ENCODE data around the gene SELENOO.
A peak's percentile ranks its signal among the peaks of the same experiment; 100 is the strongest.
"Not testable (repeated sequence)": the region's sequence is repeated elsewhere in the genome, so short reads cannot be mapped to it uniquely, and the experiment has no call there.

Gene SELENOO

DNA sequence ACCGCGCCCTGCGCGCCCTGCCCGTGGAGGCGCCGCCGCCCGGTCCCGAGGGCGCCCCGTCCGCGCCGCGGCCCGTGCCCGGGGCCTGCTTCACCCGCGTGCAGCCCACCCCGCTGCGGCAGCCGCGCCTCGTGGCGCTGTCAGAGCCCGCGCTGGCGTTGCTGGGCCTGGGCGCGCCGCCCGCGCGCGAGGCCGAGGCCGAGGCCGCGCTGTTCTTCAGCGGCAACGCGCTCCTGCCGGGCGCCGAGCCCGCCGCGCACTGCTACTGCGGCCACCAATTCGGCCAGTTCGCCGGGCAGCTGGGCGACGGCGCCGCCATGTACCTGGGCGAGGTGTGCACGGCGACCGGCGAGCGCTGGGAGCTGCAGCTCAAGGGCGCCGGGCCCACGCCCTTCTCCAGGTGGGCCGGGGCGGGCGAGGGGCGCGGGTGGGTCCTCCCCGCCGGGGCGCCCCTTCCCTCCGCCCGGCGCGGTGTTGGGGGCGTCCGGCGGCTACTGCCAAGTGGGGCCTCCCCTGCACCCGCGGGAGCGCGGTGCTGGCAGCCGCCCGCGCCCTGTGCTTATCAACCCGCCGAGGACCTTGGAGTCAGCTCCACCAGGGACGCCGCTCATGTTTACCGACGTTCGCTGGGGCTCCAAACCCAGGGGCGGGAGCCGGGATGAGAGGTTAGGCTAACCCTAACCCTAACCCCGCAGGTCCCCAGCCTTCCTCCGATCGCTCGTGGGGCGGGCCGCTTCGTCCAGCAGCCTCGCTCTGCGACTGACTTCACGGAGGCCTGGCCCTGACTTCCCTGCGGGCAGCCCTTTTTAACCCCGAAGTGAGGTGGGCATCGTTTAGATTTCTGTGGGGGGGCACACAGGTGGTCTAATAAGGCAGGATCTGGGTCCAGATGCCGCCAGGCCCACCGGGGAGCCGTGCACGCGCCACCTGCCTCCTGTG is 649 bp downstream of the SELENOO start:
- no peak for DNase-seq

DNA sequence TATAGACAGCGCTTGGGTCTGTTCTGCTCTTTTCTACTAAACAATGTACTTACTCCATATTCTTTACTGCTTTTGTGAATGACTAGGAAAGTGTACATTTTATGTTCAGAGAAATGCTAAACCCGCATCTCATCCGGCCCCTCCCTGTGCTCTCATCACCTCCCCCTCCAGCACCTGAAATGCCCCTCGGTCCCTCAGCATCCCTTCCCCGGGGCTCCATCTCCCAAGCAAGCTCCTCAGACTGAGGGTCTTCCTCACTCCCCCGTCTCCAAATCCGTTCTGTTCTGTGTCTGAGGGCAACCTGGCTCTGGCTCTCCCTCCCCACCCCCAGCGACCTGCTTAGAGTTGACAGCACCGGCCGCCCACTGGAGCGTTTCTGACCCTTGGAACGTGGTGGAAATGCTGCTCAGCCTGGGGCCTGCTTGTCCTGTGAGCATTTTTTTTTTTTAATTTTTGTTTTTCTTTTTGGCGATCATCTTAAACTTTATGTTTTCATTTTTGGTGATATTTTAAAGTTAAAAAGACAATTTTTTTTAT is 1.4 kb downstream of the SELENOO start:
- no peak for DNase-seq

DNA sequence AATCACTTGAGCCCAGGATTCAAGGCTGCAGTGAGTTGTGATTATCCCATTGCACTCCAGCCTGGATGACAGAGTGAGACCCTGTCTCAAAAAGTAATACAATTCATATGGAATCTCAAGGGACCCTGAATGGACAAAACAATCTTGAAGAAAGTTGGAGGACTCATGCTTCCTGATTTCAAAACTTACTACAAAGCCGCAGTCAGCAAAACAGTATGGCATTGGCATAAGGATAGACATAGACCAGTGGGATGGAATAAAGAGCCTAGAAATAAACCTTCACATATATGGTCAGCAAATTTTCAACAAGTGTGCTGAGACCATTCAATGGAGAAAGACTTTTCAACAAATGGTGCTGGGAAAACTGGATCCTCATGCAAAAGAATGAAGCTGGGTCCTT is 2.5 kb downstream of the SELENOO start:
- DNase-seq, result no peak

DNA sequence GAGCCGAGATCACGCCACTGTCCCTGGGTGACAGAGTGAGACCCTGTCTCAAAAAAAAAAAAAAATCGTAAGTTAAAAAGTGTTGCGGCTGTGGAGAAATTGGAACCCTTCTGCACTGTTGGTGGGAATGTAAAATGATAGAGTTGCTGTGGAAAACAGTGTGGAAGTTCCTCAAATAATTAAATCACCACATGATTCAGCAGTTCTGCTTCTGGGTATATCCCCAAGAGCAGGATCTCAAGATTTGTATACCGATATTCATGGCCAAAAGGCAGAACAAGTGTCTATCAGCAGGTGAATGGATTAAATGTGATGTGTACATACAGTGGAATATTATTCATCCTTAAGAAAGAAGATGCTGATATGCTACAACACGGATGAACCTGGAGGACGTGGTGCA is 3.8 kb downstream of the SELENOO start:
- DNase-seq, result no peak

DNA sequence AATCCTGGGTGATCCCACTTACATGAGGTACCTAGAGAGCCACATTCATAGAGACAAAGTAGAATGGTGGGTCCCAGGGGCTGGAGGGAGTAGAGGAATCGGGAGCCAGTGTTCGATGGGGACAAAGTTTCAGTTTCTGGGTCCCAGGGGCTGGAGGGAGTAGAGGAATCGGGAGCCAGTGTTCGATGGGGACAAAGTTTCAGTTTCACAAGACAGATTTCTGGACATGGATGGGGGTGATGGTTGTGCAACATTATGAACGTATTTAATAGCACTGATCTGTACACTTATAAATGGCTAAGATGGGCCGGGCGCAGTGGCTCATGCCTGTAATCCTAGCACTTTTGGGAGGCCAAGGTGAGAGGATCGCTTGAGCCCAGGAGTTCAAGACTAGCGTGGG is 4.2 kb downstream of the SELENOO start:
- DNase-seq, result not testable (repeated sequence)

DNA sequence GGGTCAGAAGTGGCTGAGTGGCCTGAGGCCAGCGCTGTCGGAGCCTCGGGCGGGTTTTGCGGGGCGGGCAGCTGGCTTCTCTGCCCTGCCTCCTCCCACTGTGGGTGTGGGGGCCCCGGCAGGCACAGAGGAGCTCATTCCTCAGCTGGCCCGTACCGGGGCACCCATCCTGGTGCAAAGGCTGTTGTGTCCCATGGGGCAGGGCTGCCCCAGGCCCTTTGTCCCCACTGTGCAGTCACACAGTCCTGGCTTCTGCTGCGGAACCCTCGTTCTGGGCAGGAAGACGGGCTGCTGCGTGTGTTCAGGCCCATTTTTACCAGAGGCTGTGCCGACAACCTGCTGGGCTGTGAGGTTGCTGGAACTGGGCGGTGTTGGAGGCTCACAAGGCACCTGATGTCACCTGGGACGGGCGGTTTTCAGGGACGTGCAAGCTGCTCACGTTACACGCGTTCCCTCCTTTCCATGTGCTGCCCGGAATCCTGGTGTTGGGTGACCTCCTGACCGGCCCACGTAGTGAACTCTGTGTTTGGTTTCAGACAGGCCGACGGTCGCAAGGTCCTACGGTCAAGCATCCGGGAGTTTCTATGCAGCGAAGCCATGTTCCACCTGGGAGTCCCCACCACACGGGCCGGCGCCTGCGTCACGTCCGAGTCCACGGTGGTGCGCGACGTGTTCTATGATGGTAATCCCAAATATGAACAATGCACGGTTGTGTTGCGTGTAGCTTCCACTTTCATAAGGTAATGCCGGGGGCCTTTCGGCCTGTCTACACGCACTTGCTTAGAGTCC is 5.2 kb downstream of the SELENOO start:
- no peak for DNase-seq

DNA sequence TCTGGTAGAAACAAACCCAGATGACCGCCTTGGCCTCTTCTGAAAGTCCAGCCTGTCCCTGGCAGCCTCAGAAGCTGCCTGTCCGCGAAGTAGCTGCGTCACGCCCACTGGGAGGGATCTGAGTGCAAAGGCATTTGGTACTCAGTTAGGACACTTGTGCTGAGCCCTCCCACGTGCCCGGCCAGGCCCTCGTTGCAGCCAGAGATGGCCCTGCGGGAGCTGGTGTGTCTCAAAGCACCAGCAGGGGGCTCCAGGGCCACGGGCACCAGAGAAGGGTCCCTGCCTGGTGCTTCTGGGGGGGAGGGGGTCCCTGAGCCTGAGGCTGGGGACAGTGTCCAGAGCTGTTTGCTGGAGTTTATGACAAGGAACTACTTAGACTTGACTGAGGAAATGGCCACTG is 5.8 kb downstream of the SELENOO start:
- no peak for DNase-seq

DNA sequence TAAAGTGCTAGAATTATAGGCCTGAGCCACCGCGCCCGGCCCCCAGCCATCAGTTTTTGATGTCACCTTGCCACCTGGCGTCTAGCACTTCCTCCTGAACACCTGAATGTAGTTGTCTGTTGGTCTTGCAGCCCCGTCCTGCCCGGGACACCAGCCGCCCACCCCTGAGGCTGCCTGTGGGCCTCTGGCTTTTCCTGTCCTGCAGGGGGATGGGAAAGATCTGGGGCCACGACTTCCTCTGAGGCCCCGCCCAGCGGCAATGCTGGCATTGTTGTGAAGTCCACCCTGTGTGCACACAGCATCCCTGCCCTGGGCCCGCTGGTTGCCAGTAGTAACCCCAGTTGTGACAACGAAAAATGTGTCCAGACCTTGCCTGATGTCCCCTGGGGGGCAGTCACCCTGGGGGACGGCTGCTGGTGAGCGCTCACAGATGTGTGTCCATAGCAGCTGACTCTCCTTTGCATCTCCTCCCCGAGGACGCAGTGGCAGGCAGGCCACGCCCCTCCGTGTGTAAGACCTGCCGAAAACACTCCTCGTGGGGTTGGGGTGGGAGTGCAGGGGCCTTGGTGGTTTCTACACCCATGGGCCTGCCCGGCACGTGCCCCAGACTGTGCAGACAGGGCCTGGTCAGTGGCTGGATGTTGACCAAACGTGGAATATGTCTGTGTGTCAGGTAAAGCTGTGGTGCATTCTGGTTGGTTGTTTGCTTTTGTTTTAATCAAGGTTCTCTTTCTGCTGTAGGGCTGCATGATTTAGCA is 6.8 kb downstream of the SELENOO start:
- no peak for DNase-seq

DNA sequence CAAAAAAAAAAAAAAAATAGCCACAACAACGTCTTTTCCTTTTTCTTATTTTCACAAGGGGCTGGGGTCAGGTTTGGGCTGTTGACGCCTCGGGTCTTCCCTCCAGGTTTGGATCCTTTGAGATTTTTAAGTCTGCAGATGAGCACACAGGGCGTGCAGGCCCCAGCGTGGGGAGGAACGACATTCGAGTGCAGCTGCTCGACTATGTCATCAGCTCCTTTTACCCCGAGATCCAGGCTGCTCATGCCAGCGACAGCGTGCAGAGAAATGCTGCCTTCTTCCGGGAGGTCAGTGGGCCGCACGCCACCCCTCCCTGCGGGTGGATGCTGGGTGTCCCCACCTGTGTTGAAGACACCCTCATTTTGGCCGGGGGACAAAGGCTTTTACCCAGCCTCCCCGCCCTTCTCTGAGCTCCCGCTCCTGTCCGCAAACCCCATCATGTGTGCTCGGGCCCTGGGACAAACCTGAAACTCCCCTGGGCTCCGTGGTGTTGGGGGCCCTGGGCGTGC is 7.7 kb downstream of the SELENOO start:
- no peak for DNase-seq

DNA sequence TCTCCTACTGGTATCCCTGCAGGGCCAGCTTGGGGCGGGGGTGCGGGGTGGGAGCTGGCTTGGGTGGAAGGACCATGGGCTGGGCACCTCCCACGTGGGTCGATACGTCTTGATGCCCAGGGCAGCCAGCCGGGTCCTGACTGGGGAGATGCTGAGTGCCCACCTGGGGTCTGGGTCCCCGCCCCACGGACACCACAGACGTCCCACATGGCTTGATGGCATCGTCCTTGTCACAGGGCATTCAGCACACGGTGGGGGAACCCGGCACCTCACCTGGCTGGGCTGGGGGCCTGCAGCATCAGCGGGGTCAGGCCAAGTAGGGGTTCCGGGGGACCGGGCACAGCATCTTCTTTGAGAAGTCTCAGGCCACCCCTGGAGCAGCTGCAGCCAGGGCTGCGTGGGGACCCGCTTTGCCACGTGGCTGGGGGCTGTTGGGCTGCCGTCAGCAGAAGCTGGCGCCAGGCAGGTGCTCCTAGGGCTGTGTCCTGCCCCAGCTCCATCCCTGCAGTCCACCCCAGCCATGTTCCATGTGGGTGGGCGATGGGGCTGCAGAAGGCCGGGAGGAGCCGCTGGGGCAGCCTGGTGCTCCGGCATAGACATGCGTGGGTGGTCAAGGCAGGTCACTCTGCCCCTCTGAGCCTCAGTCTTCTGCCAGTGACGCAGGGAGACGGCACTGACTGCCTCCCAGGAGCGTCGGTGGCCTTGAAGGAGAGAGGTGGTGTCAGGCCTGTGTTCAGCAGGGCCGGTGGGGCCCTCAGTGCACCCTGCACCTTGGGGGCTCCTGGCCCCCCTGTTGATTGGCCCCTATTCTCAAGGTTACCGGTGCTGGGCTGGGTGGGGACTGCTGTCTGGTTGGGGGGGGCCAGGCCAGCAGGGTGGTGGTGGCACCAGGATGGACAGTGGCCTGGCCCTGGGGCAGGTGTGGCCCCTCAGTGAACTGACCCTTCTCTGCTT is 8.4 kb downstream of the SELENOO start:
- no peak for DNase-seq

DNA sequence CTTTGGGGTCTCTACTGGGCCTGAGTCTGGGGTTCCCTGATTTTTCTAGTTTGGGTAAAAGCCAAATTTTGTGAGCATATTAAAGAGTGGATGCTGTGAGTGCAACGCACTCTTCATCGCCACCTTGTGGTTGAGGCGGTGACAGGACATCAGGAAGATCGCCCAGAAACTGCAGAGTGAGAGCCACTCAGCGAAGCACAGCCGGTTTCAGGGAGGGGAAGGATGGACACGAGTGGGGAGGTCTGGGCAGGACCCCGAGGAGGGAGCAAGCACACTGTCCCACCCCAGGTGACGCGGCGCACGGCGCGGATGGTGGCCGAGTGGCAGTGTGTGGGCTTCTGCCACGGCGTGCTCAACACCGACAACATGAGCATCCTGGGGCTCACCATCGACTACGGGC is 9.1 kb downstream of the SELENOO start:
- peak; percentile 64 to 73 for DNase-seq

DNA sequence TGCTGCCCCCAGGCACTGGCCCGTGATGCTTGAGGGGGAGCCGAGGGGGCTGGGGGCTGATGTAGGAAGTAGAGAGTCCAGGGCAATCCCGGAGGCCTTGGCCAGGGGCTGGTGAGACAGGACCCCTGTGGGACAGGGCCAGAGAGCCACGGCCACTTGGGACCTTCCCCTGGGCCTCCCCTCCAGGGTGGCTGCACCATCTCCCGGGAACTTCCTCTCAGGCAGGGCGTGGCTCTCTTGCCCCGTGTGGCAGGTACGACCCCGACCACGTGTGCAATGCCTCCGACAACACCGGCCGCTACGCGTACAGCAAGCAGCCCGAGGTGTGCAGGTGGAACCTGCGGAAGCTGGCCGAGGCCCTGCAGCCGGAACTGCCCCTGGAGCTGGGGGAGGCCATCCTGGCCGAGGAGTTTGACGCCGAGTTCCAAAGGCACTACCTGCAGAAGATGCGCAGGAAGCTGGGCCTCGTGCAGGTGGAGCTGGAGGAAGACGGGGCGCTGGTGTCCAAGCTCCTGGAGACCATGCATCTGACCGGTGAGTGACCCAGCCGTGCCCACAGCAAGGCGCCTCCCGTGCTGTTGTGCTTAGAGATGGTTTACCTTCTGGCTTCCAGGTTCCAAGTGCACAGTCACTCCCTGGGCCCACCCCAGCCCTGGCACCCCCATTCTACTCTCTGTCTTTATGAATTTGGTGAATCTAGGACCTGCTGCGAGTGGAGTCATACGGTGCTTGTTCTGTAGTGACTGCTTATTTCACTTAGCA is 9.7 kb downstream of the SELENOO start:
- DNase-seq, result no peak

DNA sequence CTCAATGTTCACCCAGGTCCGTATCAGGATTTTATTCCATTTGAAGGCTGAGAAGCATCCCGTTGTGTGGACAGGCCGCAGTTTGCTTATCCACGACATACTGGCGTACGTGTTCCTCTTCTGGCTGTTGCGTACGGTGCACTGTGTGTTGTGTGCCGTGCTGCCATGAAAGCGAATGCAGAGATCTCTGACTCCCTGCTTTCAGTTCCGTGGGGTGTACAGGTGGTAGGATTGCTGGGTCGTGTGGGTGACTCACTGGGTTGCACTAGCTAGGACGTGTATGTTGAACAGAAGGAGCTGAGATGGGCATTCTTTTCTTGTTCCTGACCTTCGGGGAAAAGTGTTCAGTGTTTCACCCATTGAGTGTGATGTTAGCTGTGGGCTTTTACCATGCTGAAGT is 10.3 kb downstream of the SELENOO start:
- DNase-seq, result no peak

DNA sequence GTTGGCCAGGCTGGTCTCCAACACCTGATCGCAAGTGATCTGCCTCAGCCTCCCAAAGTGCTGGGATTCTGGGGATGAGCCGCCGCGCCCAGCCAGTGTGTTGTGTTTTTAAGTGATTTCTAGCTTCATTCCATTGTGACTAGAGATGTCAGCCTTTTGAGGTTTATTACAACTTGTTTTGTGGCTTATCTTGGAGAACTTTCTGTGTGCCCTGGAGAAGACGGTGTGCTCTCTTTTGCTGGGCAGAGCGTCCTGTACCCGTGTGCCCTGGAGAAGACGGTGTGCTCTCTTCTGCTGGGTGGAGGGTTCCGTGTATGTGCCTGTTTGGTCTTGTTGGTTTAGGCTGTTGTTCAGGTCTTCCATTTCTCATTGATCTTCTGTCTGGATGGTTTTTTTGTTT is 12.5 kb downstream of the SELENOO start:
- DNase-seq, result no peak

DNA sequence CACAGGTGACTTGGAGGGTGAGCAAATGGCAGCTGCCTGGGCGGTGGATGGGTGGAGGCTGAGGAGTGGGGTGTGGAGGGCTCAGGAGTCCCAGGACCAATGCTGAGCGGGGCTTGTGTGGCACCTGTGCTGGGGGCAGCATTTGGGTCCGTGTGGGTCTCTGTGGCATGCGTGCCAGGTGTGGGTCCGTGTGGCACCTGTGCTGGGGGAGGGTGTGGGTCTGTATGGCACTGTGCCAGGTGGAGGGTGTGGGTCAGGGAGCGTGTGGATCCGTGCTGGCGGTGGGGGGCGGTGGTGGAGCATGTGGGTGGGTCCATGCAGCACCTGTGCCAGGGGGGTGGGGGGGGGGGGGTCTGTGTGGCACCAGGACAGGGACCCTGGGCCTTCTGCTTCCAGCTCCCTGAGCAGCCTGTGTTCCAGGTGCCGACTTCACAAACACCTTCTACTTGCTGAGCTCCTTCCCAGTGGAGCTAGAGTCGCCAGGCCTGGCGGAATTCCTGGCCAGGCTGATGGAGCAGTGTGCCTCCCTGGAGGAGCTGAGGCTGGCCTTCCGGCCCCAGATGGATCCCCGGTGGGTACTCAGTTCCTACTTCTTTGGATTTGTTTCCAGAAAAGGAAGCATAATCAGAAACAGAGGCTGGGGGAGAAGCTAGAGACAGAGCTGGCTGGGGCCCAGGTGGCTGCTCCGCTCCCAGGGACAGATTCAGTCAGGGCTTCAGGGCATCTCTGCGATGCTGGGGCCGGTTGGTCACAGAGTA is 14.7 kb downstream of the SELENOO start:
- no peak for DNase-seq

DNA sequence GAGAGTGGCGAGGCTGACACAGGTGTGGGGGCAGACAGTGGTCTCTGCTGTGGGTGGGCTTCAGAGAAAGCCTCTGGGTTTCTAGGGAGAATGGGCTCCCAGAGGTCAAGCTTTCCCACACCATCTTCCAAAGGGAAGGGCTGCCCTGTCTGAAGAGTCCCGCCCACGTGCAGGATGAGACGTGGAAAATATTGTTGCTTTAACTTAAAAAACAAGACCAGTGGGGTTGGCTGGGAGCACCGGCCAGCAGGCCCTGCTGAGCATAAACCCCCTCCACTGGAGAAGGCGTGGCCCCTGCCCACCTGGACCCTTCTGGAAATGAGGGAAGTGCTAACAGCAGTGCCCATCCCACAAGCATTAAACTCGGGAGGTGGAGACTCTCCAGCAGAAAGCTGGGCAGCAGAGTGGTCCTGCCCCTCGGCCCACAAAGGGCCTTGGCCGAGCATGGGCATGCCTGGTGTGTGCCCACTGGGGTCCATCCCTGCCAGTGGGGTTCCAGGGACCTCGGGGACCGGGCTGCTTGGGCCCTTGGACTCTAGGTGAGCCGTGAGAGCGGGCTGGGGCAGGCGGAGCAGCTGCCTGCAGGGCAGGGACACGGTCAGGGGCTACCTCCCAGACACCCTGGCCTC is 15.4 kb downstream of the SELENOO start:
- no peak for DNase-seq

DNA sequence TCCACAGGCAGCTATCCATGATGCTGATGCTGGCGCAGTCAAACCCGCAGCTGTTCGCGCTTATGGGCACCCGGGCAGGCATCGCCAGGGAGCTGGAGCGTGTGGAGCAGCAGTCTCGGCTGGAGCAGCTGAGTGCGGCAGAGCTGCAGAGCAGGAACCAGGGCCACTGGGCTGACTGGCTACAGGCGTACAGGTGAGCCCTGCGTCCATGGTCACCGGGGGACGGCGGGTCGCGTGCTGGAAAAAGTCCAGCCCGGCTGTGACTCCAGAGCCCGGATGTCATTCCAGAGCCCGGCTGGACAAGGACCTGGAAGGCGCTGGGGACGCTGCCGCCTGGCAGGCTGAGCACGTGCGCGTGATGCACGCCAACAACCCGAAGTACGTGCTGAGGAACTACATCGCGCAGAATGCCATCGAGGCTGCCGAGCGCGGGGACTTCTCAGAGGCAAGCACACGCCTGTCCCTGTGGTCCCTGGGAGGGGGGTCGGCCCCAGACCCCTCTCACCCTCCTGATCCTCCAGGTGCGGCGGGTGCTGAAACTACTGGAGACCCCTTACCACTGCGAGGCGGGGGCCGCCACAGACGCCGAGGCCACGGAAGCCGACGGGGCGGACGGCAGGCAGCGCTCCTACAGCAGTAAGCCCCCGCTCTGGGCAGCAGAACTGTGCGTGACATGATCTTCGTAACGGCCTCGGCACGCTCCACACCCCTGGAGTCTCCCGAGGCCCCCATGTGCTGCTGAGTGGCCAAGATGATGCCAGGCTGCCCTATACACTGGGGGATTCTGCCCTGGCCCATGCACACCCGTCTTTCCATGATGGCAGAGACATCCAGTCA is 16.1 kb downstream of the SELENOO start:
- no peak for DNase-seq

DNA sequence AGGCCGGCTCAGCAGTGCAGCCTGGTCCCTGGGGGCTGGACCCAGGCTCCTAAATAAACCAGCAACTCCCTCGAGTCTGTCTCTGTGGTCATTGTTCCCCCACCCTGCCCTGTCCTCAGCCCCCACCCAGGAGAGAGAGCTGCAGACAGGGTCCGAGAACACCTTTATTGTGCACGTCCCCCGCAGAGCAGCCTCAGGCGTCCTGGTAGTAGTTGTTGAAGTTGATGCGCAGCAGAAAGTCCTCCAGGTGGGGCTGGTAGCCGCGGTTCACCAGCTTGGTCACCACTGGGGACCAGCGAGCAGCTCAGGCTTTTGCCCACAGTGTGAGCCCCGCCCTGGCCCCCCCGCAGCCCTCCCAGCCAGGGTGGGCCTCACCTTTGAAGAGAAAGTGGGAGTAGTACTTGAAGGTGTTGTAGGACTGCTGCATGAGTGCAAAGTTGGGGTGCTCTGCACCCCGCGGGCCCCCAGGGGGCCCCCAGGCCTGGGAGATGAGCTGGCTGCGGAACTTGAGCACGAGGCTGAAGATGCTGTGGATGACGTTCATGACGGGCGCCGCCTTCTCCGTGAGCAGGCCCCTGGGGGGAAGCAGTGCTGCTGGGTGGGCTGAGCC is 16.8 kb downstream of the SELENOO start:
- no peak for DNase-seq

Measured in activated CD4-positive, alpha-beta T cell treated with anti-CD3 and anti-CD28 coated beads for 4 hours (primary cell).